PC-9 (cell line): Measurements from ENCODE around the gene CAMTA1. TPM values are rescaled to one million over a fixed set of nuclear protein-coding genes. Genes with fewer than 3 reads are reported as not detected.

ENCODE experiments used
- BruUV-seq: library from RNA; stranded (reverse); fragments of 400-500 nt; replicated peaks from 2 replicates; lab custom pipeline; 2021; lab: Mats Ljungman, UMichigan
- CTCF ChIA-PET: fragments of 300-600 bp; sonication (Branson Sonifier 250); formaldehyde crosslinking; loops from one replicate; lab custom pipeline; 2022; ENCODE audit warnings: antibody characterized with exemption; lab: Charles Lee
- POLR2A ChIA-PET: fragments of 300-600 bp; sonication (Branson Sonifier 250); formaldehyde crosslinking; loops from one replicate; lab custom pipeline; 2022; ENCODE audit warnings: antibody characterized with exemption; ENCODE audit not compliant: unreplicated experiment; lab: Charles Lee
- DNase-seq, 2 experiments: peaks; one replicate each; pipeline versions ENCODE4 v3.0.0 to v3.0.0-alpha.2; 2015 to 2022; ENCODE audit warnings: mixed read lengths in 1 of 2
- H2AFZ ChIP-seq: fragments of 200-600 bp; sonication (generic); 2 replicates; pipeline ENCODE4 v1.8.1; 2017; ENCODE audit warnings: antibody characterized with exemption
- H3F3A ChIP-seq: fragments of 200-600 bp; sonication (generic); 2 replicates; pipeline ENCODE4 v1.8.1; 2017; ENCODE audit warnings: antibody characterized with exemption, mild to moderate bottlenecking, low read depth; ENCODE audit not compliant: insufficient read depth
- H3K27ac ChIP-seq: fragments of 200-600 bp; sonication (generic); 2 replicates; pipeline ENCODE4 v1.6.1; 2016; ENCODE audit warnings: mixed run types
- H3K27me3 ChIP-seq: fragments of 200-600 bp; sonication (generic); 2 replicates; pipeline ENCODE4 v1.6.1; 2016; ENCODE audit warnings: low read depth, mixed run types; ENCODE audit not compliant: insufficient read depth
- H3K36me3 ChIP-seq: fragments of 200-600 bp; sonication (generic); 2 replicates; pipeline ENCODE4 v1.6.1; 2016; ENCODE audit warnings: low read depth, mixed run types
- H3K4me1 ChIP-seq: fragments of 200-600 bp; sonication (generic); replicated peaks from 2 replicates; pipeline ENCODE4 v1.6.1; 2016; ENCODE audit warnings: mixed run types; ENCODE audit not compliant: insufficient read depth
- H3K4me2 ChIP-seq: fragments of 200-600 bp; sonication (generic); 2 replicates; pipeline ENCODE4 v1.6.1; 2017; ENCODE audit warnings: mixed run types
- H3K4me3 ChIP-seq: fragments of 200-600 bp; sonication (generic); 2 replicates; pipeline ENCODE4 v1.6.1; 2016; ENCODE audit warnings: mixed run types
- H3K79me2 ChIP-seq: fragments of 200-600 bp; sonication (generic); 2 replicates; pipeline ENCODE4 v1.6.1; 2017; ENCODE audit warnings: low read depth, mixed run types
- H3K9me2 ChIP-seq: fragments of 200-600 bp; sonication (generic); 2 replicates; pipeline ENCODE4 v1.8.1; 2017; ENCODE audit warnings: mild to moderate bottlenecking; ENCODE audit not compliant: insufficient read depth
- H3K9me3 ChIP-seq: fragments of 200-600 bp; sonication (generic); 2 replicates; pipeline ENCODE4 v1.8.1; 2016; ENCODE audit warnings: low read depth; ENCODE audit not compliant: insufficient read depth
- H4K20me1 ChIP-seq: fragments of 200-600 bp; sonication (generic); 2 replicates; pipeline ENCODE4 v1.8.1; 2017; ENCODE audit not compliant: insufficient read depth
- CTCF ChIP-seq: fragments of 200-600 bp; sonication (generic); conservative IDR thresholded peaks from 2 replicates; pipeline ENCODE4 v1.6.1; 2017; ENCODE audit warnings: mixed run types, antibody characterized with exemption, mild to moderate bottlenecking, moderate library complexity
- EZH2 ChIP-seq: fragments of 200-600 bp; sonication (generic); IDR thresholded peaks from 2 replicates; pipeline ENCODE4 v1.8.0; 2017; ENCODE audit warnings: antibody characterized with exemption, low read depth
- intact Hi-C: fragments of 100-400 bp; cut with micrococcal nuclease; formaldehyde crosslinking; loops from one replicate; pipeline ENCODE4 v1.10.0; 2022; ENCODE audit not compliant: unreplicated experiment
- total RNA-seq: library from RNA; stranded (reverse); gene quantifications from 2 replicates; pipeline ENCODE4 v1.2.3, GENCODE V29; 2021

The CAMTA1 gene
- total RNA-seq, 1 experiment from 2014 or later = 72.3 TPM

GRCh38 chr1:7313826-7314225 is 528.6 kb downstream of the CAMTA1 start:
- Histone ChIP-seq H3K79me2 (no peaks in the 10 kb centered on the region), H3K27ac (no peak overlapping the region), H3F3A (no peaks in the 10 kb centered on the region), H3K4me2 (no peak overlapping the region), H3K4me1 (no peaks in the 10 kb centered on the region), H3K36me3 (no peaks in the 10 kb centered on the region), H2AFZ (no peak overlapping the region), H3K9me2 (no peaks in the 10 kb centered on the region), H3K4me3 (no peak overlapping the region), H3K27me3 (peaks cover 15% of the 10 kb centered on the region; the same call in 1 of the 2 replicates), H4K20me1 (no peaks in the 10 kb centered on the region), H3K9me3 (no peaks in the 10 kb centered on the region)
- no TSS peak for BruUV-seq
- intact Hi-C loops = no loop called here
- no peak for TF ChIP-seq EZH2
- no peak for TF ChIP-seq CTCF
- no peak for DNase-seq
- ChIA-PET POLR2A (no interaction called here), CTCF (no interaction called here)

DNA sequence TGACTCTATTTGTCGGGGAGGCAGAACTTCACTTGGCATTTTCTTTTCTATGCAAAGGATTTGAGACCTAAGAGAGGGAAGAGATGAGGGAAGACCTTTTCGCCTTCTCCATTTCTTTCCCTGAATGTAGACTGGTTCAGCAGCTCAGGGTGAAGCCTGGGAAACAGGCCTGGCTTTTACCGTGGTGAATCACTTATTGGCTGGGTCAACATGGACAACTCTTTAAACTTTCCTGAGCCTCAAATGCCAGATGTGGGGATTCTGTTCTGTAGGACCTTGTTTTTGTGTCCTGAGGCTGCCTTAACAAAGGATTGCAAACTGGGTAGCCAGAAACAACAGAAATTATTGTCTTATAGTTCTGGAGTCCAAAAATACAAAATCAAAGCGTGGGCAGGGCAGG is 530.1 kb downstream of the CAMTA1 start:
- no peaks in the 10 kb centered on the region for H3K36me3 ChIP-seq
- intact Hi-C loops = no loop called here
- no peaks in the 10 kb centered on the region for H3K4me1 ChIP-seq
- TF ChIP-seq CTCF = no peak
- no peak for TF ChIP-seq EZH2
- DNase-seq = no peak
- H3K27me3 ChIP-seq = peaks cover 11% of the 10 kb centered on the region; the same call in 1 of the 2 replicates
- H3K4me3 ChIP-seq = no peak overlapping the region
- H3K4me2 ChIP-seq = no peak overlapping the region
- no peaks in the 10 kb centered on the region for H3K79me2 ChIP-seq
- no peak overlapping the region for H3K27ac ChIP-seq
- no peaks in the 10 kb centered on the region for H4K20me1 ChIP-seq
- H3K9me2 ChIP-seq = no peaks in the 10 kb centered on the region
- no TSS peak for BruUV-seq
- H3F3A ChIP-seq = no peaks in the 10 kb centered on the region
- no peak overlapping the region for H2AFZ ChIP-seq
- ChIA-PET POLR2A (no interaction called here), CTCF (interaction anchor here (0.6 kb wide), 1 partner anchor 268 kb away, joined by 4 read pairs; no protein-coding TSS in a partner anchor)
- H3K9me3 ChIP-seq = no peaks in the 10 kb centered on the region

- BruUV-seq = no TSS peak
- intact Hi-C loops = no loop called here
- CTCF ChIA-PET = no interaction called here
These were observed 530.7 kb downstream of the CAMTA1 start for GRCh38 chr1:7315946-7316345.

More at GRCh38 chr1:7315946-7316345, 530.7 kb downstream of the CAMTA1 start:
- H3K4me1 ChIP-seq = no peaks in the 10 kb centered on the region
- no peaks in the 10 kb centered on the region for H3K36me3 ChIP-seq
- H2AFZ ChIP-seq = no peak overlapping the region
- no peaks in the 10 kb centered on the region for H3K9me3 ChIP-seq
- DNase-seq = no peak
- H4K20me1 ChIP-seq = no peaks in the 10 kb centered on the region
- H3K4me3 ChIP-seq = no peak overlapping the region
- no peak overlapping the region for H3K27ac ChIP-seq
- no peaks in the 10 kb centered on the region for H3K79me2 ChIP-seq
- POLR2A ChIA-PET = no interaction called here
- no peak for TF ChIP-seq CTCF
- no peak for TF ChIP-seq EZH2
- no peaks in the 10 kb centered on the region for H3F3A ChIP-seq
- peaks cover 11% of the 10 kb centered on the region; the same call in 1 of the 2 replicates for H3K27me3 ChIP-seq
- no peak overlapping the region for H3K4me2 ChIP-seq
- no peaks in the 10 kb centered on the region for H3K9me2 ChIP-seq
